ENCODE results near the gene KRT12. TPM values are rescaled to one million over a fixed set of nuclear protein-coding genes. Genes with fewer than 3 reads are reported as not detected.
"Not testable (repeated sequence)": the region's sequence is repeated elsewhere in the genome, so short reads cannot be mapped to it uniquely, and the experiment has no call there.

KRT12 gene
- total RNA-seq, 2 experiments from 2014 or later = not detected

GRCh38 chr17:40864661-40865390 lies 2.2 kb downstream of the KRT12 start:
- Mint-ChIP-seq H3K4me3 (no peak overlapping the region), H3K4me1 (no peaks in the 10 kb centered on the region), H3K27ac (no peak overlapping the region), H3K9me3 (no peaks in the 10 kb centered on the region), H3K27me3 (peaks cover 23% of the 10 kb centered on the region), H3K36me3 (no peaks in the 10 kb centered on the region)
- DNase-seq = no peak

GRCh38 chr17:40862985-40863733 lies 3.9 kb downstream of the KRT12 start:
- no peaks in the 10 kb centered on the region for H3K4me1 Mint-ChIP-seq
- H3K27me3 Mint-ChIP-seq = peaks cover 20% of the 10 kb centered on the region

GRCh38 chr17:40859536-40859935 lies 7.5 kb downstream of the KRT12 start:
- Mint-ChIP-seq H3K27me3 (peaks cover 7% of the 10 kb centered on the region), H3K36me3 (no peaks in the 10 kb centered on the region), H3K4me1 (peaks cover 3% of the 10 kb centered on the region), H3K9me3 (no peaks in the 10 kb centered on the region), H3K27ac (no peak overlapping the region), H3K4me3 (no peak overlapping the region)
- no peak for DNase-seq

More at GRCh38 chr17:40862985-40863733, 3.9 kb downstream of the KRT12 start:
- H3K9me3 Mint-ChIP-seq = no peaks in the 10 kb centered on the region
- H3K4me3 Mint-ChIP-seq = no peak overlapping the region
- H3K27ac Mint-ChIP-seq = no peak overlapping the region
- peak; percentile 23 for DNase-seq
- no peaks in the 10 kb centered on the region for H3K36me3 Mint-ChIP-seq

DNA sequence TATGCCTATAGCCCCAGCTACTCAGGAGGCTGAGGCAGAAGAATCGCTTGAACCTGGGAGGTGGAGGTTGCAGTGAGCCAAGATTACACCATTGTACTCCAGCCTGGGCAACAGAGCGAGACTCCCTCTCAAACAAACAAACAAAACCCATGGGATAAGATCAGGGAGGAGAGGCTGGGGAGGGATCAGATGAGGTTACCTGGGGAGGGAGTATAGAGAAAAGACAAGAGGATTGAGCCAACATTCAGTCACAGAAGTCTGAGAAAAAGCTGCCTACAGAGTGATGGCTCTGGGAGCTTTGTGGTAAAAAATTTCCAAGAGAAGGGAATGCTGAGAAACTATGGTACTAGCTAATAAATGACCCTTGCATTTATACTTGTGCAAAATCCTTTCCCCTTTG lies 8.4 kb downstream of the KRT12 start:
- H3K36me3 Mint-ChIP-seq, H3K9me3 Mint-ChIP-seq, H3K4me1 Mint-ChIP-seq, DNase-seq, H3K27me3 Mint-ChIP-seq, H3K4me3 Mint-ChIP-seq, H3K27ac Mint-ChIP-seq: not testable (repeated sequence)

DNA sequence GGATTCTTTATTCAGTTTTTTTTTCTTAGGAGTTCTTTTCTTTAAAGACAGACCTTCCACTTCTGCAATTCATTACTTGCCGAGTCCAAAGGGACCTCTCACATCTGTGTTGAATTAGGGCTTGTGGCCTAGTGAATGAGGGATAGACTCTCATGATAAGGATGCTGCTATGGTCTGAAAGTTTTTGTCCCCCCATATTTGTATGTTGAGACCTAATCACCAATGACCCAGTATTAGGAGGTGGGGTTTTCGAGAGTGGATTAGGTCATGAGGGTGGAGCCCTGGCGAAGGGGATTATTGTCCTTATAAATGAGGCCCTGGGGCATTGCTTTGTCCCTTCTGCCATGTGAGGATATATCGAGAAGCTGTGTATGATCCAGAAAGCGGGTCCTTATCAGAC lies 9.5 kb downstream of the KRT12 start:
- Mint-ChIP-seq H3K9me3 (no peaks in the 10 kb centered on the region), H3K27ac (no peak overlapping the region), H3K36me3 (no peaks in the 10 kb centered on the region), H3K4me3 (no peak overlapping the region), H3K27me3 (peaks cover 8% of the 10 kb centered on the region), H3K4me1 (peaks cover 3% of the 10 kb centered on the region)
- no peak for DNase-seq

GRCh38 chr17:40854175-40854814 lies 12.7 kb downstream of the KRT12 start:
- Mint-ChIP-seq H3K9me3 (no peaks in the 10 kb centered on the region), H3K27ac (no peak overlapping the region), H3K36me3 (no peaks in the 10 kb centered on the region), H3K4me1 (peaks cover 3% of the 10 kb centered on the region), H3K4me3 (no peak overlapping the region), H3K27me3 (peaks cover 8% of the 10 kb centered on the region)
- no peak for DNase-seq

DNA sequence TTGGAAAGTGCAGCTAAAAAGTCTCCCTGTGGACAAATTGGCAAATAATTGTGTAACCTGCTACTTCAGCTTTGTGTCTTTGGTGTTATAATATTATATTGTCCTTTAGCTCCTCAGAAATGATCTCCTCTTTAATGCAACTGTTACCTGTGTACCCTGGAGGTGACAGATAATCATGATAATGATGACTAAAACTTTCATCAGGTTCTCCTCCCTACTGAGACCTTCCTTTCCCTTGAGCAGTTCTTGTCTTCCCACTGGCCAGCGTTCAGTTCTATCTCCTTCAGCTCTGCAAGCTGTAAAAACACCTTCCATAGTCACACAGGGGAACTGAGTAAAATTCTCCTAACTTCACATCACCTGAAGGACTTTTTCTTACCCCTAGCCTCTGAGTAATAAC lies 14.7 kb downstream of the KRT12 start:
- Mint-ChIP-seq H3K27me3 (peaks cover 8% of the 10 kb centered on the region), H3K9me3 (no peaks in the 10 kb centered on the region), H3K27ac (no peak overlapping the region), H3K4me1 (peaks cover 3% of the 10 kb centered on the region), H3K4me3 (no peak overlapping the region), H3K36me3 (no peaks in the 10 kb centered on the region)
- DNase-seq = no peak

- DNase-seq = no peak
- Mint-ChIP-seq H3K36me3 (no peaks in the 10 kb centered on the region), H3K4me3 (no peak overlapping the region), H3K9me3 (no peaks in the 10 kb centered on the region), H3K27ac (no peak overlapping the region), H3K27me3 (peaks cover 14% of the 10 kb centered on the region), H3K4me1 (no peaks in the 10 kb centered on the region)
Measured at GRCh38 chr17:40850293-40850972, 16.6 kb downstream of the KRT12 start.

GRCh38 chr17:40849723-40850122 lies 17.3 kb downstream of the KRT12 start:
- no peaks in the 10 kb centered on the region for H3K36me3 Mint-ChIP-seq

GRCh38 chr17:40848583-40849235 lies 18.3 kb downstream of the KRT12 start:
- H3K4me3 Mint-ChIP-seq = no peak overlapping the region

More at GRCh38 chr17:40849723-40850122, 17.3 kb downstream of the KRT12 start:
- Mint-ChIP-seq H3K27ac (no peak overlapping the region), H3K4me1 (no peaks in the 10 kb centered on the region), H3K27me3 (peaks cover 16% of the 10 kb centered on the region), H3K4me3 (no peak overlapping the region), H3K9me3 (no peaks in the 10 kb centered on the region)
- DNase-seq = no peak

GRCh38 chr17:40846515-40847144 lies 20.4 kb downstream of the KRT12 start:
- no peaks in the 10 kb centered on the region for H3K36me3 Mint-ChIP-seq
- H3K4me1 Mint-ChIP-seq = no peaks in the 10 kb centered on the region
- no peak overlapping the region for H3K27ac Mint-ChIP-seq
- no peaks in the 10 kb centered on the region for H3K9me3 Mint-ChIP-seq
- peaks cover 16% of the 10 kb centered on the region for H3K27me3 Mint-ChIP-seq
- no peak for DNase-seq
- no peak overlapping the region for H3K4me3 Mint-ChIP-seq

More at GRCh38 chr17:40848583-40849235, 18.3 kb downstream of the KRT12 start:
- Mint-ChIP-seq H3K27me3 (peaks cover 20% of the 10 kb centered on the region), H3K27ac (no peak overlapping the region), H3K9me3 (no peaks in the 10 kb centered on the region), H3K4me1 (no peaks in the 10 kb centered on the region), H3K36me3 (no peaks in the 10 kb centered on the region)
- DNase-seq = no peak

- no peak overlapping the region for H3K27ac Mint-ChIP-seq
- no peak for DNase-seq
- no peaks in the 10 kb centered on the region for H3K4me1 Mint-ChIP-seq
- H3K27me3 Mint-ChIP-seq = peaks cover 16% of the 10 kb centered on the region
- H3K4me3 Mint-ChIP-seq = no peak overlapping the region
- H3K9me3 Mint-ChIP-seq = no peaks in the 10 kb centered on the region
- H3K36me3 Mint-ChIP-seq = no peaks in the 10 kb centered on the region
Measured at GRCh38 chr17:40844671-40845107, 22.3 kb downstream of the KRT12 start.

DNA sequence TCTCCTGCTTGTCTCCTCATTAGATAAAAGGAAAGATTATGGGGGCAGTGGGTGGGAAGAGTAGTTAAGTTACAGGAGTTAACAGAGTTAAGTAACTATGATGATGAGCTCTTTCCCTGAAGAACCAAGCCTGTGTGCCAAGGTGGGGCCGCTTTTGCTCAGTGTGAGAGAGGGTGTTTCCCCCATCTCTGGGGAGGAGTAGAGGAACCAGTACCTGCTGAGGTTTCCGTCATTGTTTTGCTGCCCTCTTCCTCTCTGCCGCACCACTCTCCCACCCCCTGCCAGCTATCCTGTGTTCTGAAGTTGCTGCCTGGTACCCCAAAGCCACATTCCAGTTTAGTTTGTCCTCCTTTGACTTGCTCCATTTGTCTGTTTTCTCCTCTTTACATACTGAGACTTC lies 23.8 kb downstream of the KRT12 start:
- H3K4me1 Mint-ChIP-seq = no peaks in the 10 kb centered on the region
- H3K27ac Mint-ChIP-seq = no peak overlapping the region
- H3K36me3 Mint-ChIP-seq = no peaks in the 10 kb centered on the region

DNA sequence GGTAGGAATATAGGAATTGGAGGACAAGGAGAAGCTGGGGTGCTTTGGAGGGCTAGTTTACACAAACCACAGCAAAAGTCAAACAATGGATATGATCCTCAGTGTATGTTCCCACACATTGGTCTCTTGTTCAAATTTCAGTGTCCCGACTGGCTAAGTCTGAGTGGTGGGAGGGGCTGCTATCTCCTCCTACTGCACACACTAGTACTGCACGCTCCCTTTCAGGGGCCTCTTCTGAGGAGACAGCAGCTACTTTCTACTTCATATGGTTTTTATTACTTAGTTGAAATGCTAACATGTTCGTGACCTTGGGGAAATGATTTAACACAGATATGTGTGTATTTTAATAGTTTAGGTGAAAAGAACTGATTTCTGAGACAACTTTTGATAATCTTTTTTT lies 25.8 kb downstream of the KRT12 start:
- DNase-seq = no peak
- H3K4me1 Mint-ChIP-seq = no peaks in the 10 kb centered on the region
- H3K27ac Mint-ChIP-seq = no peak overlapping the region
- H3K27me3 Mint-ChIP-seq = peaks cover 16% of the 10 kb centered on the region
- H3K4me3 Mint-ChIP-seq = no peak overlapping the region
- no peaks in the 10 kb centered on the region for H3K36me3 Mint-ChIP-seq
- no peaks in the 10 kb centered on the region for H3K9me3 Mint-ChIP-seq

More for the DNA sequence above, 23.8 kb downstream of the KRT12 start:
- no peaks in the 10 kb centered on the region for H3K9me3 Mint-ChIP-seq
- H3K4me3 Mint-ChIP-seq = no peak overlapping the region
- H3K27me3 Mint-ChIP-seq = peaks cover 16% of the 10 kb centered on the region
- DNase-seq = no peak

Data from activated naive CD8-positive, alpha-beta T cell treated with anti-CD3 and anti-CD28 coated beads for 36 hours (primary cell).